Mucosa of stomach (tissue), 1 donor: ENCODE results near the gene GOSR1.

Experiments used
- H3K27me3 ChIP-seq: one replicate; pipeline ENCODE4 v1.7.0; 2013; ENCODE audit warnings: mild to moderate bottlenecking, low read length; ENCODE audit not compliant: control insufficient read depth, insufficient read depth
- H3K36me3 ChIP-seq: one replicate; pipeline ENCODE4 v1.7.0; 2013; ENCODE audit warnings: low read length; ENCODE audit not compliant: control insufficient read depth, insufficient read depth
- H3K4me1 ChIP-seq: one replicate; pipeline ENCODE4 v1.7.0; 2013; ENCODE audit warnings: mild to moderate bottlenecking, low read length; ENCODE audit not compliant: control insufficient read depth, insufficient read depth
- H3K4me3 ChIP-seq: one replicate; pipeline ENCODE4 v1.7.0; 2013; ENCODE audit warnings: low read length
- H3K9ac ChIP-seq: one replicate; pipeline ENCODE4 v1.7.0; 2013; ENCODE audit warnings: mild to moderate bottlenecking, low read length, moderate library complexity
- H3K9me3 ChIP-seq: one replicate; pipeline ENCODE4 v1.7.0; 2013; ENCODE audit warnings: mild to moderate bottlenecking, low read length, moderate library complexity; ENCODE audit not compliant: control insufficient read depth
- donor health status: Pancreatic carcinoma.

GOSR1 gene

GRCh38 chr17:30576326-30576861 lies 99.2 kb downstream of the GOSR1 start:
- no peak overlapping the region for H3K4me3 ChIP-seq

More at GRCh38 chr17:30576326-30576861, 99.2 kb downstream of the GOSR1 start:
- Histone ChIP-seq H3K36me3 (no peaks in the 10 kb centered on the region), H3K4me1 (no peaks in the 10 kb centered on the region), H3K27me3 (no peaks in the 10 kb centered on the region), H3K9ac (no peak overlapping the region), H3K9me3 (no peaks in the 10 kb centered on the region)
